Gastrocnemius medialis (tissue), 4 donors: ENCODE measurements around the gene GRM4. TPM values are rescaled to one million over a fixed set of nuclear protein-coding genes. Genes with fewer than 3 reads are reported as not detected.

Experiments used
- ATAC-seq, 2 donors: fragments of 150-250 bp; one replicate each; pipeline ENCODE4 v1.9.1; 2016
- DNase-seq, 2 donors: peaks; one replicate each; pipeline ENCODE4 v3.0.0-alpha.2; 2019
- H3K27ac ChIP-seq, 4 donors: fragments of 200-600 bp; sonication (generic); 1 replicate in 1 of 4; 2 replicates in 3 of 4; pipeline ENCODE4 v1.5.1; 2016 to 2018; ENCODE audit warnings: mild to moderate bottlenecking in 2 of 4, moderate library complexity in 1 of 4
- H3K27me3 ChIP-seq, 3 donors: fragments of 200-600 bp; sonication (generic) in 2 of 3; 1 replicate in 1 of 3; 2 replicates in 2 of 3; pipeline versions ENCODE4 v1.5.1 to v1.6.0; 2016 to 2019; ENCODE audit warnings: mild to moderate bottlenecking in 1 of 3, moderate library complexity in 1 of 3
- H3K36me3 ChIP-seq, 2 donors: fragments of 200-600 bp; sonication (generic) in 1 of 2; one replicate each; pipeline ENCODE4 v1.5.1; 2017 to 2018
- H3K4me1 ChIP-seq, 2 donors: fragments of 200-600 bp; sonication (generic) in 1 of 2; one replicate each; pipeline ENCODE4 v1.5.1; 2016 to 2017; ENCODE audit warnings: mild to moderate bottlenecking in 2 of 2
- H3K4me3 ChIP-seq, 4 donors: fragments of 200-600 bp; sonication (generic) in 3 of 4; 1 replicate in 1 of 4; 2 replicates in 3 of 4; pipeline ENCODE4 v1.5.1; 2016 to 2019; ENCODE audit warnings: mild to moderate bottlenecking in 2 of 4
- H3K9me3 ChIP-seq, 3 donors: fragments of 200-600 bp; sonication (generic) in 2 of 3; 1 replicate in 1 of 3; 2 replicates in 2 of 3; pipeline ENCODE4 v1.5.1; 2016 to 2019
- CTCF ChIP-seq, 5 experiments: fragments of 450-650 bp in 3 of 5; fragments of 200-600 bp in 2 of 5; sonication (generic) in 2 of 5; IDR thresholded peaks in 4 of 5; conservative IDR thresholded peaks in 1 of 5; 1 replicate in 4 of 5; 2 replicates in 1 of 5; pipeline ENCODE4 v1.5.1; 2016 to 2019; ENCODE audit warnings: antibody characterized with exemption in 5 of 5, mild to moderate bottlenecking in 3 of 5, moderate library complexity in 3 of 5
- POLR2A ChIP-seq, 2 donors: fragments of 450-650 bp; IDR thresholded peaks; one replicate each; pipeline ENCODE4 v1.6.1; 2017; ENCODE audit warnings: antibody characterized with exemption in 2 of 2, mild to moderate bottlenecking in 2 of 2, moderate library complexity in 2 of 2
- in situ Hi-C, 4 donors: fragments of 200-750 bp; cut with MboI; loops; one replicate each; pipeline versions ENCODE4 v1.15.0 to v1.8.0; 2017; ENCODE audit warnings: low sequenced_read_pairs in 4 of 4
- intact Hi-C: fragments of 100-400 bp; cut with DNase I; formaldehyde crosslinking; loops from one replicate; pipeline ENCODE4 v1.15.1; 2023; ENCODE audit warnings: low total_unique reads
- total RNA-seq, 4 donors: library from RNA; depleted of rRNA; stranded (reverse); fragments of >200 nt; gene quantifications; one replicate each; pipeline versions ENCODE4 v1.1.0 to v1.2.3, GENCODE V29; 2016

Gene GRM4
- total RNA-seq, 4 donors from 2014 or later, result 0.03 TPM; not detected in 3

GRCh38 chr6:34066218-34066571 is 79.7 kb downstream of the GRM4 start:
- H3K4me1 ChIP-seq, result peaks cover 0 to 5% of the 10 kb centered on the region in 2 donors
- intact Hi-C loops (no loop called here), in situ Hi-C loops (no loop called here)
- no peak for TF ChIP-seq CTCF (IDR thresholded peaks at IDR 0.05 in 4 of 5, conservative IDR thresholded peaks at IDR 0.05 in 1 of 5)
- TF ChIP-seq POLR2A (IDR thresholded peaks at IDR 0.05), result no peak
- no peak overlapping the region for H3K4me3 ChIP-seq
- H3K27ac ChIP-seq, result no peak overlapping the region
- ATAC-seq (no peak), DNase-seq (no peak)
- H3K27me3 ChIP-seq, result peaks cover 34 to 45% (median 35%) of the 10 kb centered on the region in 3 donors
- H3K9me3 ChIP-seq, result no peaks in the 10 kb centered on the region
- no peaks in the 10 kb centered on the region for H3K36me3 ChIP-seq

- intact Hi-C loops (no loop called here), in situ Hi-C loops (no loop called here)
- no peak for TF ChIP-seq CTCF (IDR thresholded peaks at IDR 0.05 in 4 of 5, conservative IDR thresholded peaks at IDR 0.05 in 1 of 5)
- no peaks in the 10 kb centered on the region for H3K9me3 ChIP-seq
- no peak for DNase-seq
- H3K27ac ChIP-seq, result no peak overlapping the region
- H3K4me3 ChIP-seq, result no peak overlapping the region
- H3K27me3 ChIP-seq, result peaks cover 34 to 45% (median 35%) of the 10 kb centered on the region in 3 donors
- no peaks in the 10 kb centered on the region for H3K36me3 ChIP-seq
- ATAC-seq, result no peak
- H3K4me1 ChIP-seq, result peaks cover 0 to 5% of the 10 kb centered on the region in 2 donors
These were observed 80.2 kb downstream of the GRM4 start for GRCh38 chr6:34065466-34066217.

- Histone ChIP-seq H3K36me3 (no peaks in the 10 kb centered on the region), H3K4me3 (no peak overlapping the region), H3K4me1 (peaks cover 0 to 5% of the 10 kb centered on the region in 2 donors), H3K27me3 (peaks cover 34 to 45% (median 35%) of the 10 kb centered on the region in 3 donors), H3K9me3 (no peaks in the 10 kb centered on the region), H3K27ac (no peak overlapping the region)
- in situ Hi-C loops (no loop called here), intact Hi-C loops (no loop called here)
- TF ChIP-seq CTCF (IDR thresholded peaks at IDR 0.05 in 4 of 5, conservative IDR thresholded peaks at IDR 0.05 in 1 of 5), result no peak
- no peak for TF ChIP-seq POLR2A (IDR thresholded peaks at IDR 0.05)
- no peak for DNase-seq
- ATAC-seq, result no peak
These were observed 81.2 kb downstream of the GRM4 start for GRCh38 chr6:34064675-34065074.

GRCh38 chr6:34063651-34064050 is 82.2 kb downstream of the GRM4 start:
- no peak for DNase-seq
- intact Hi-C loops, result no loop called here
- ATAC-seq, result no peak
- Histone ChIP-seq H3K4me3 (no peak overlapping the region), H3K4me1 (peaks cover 0 to 5% of the 10 kb centered on the region in 2 donors), H3K9me3 (no peaks in the 10 kb centered on the region), H3K27me3 (peaks cover 34 to 45% (median 35%) of the 10 kb centered on the region in 3 donors), H3K36me3 (no peaks in the 10 kb centered on the region), H3K27ac (no peak overlapping the region)
- in situ Hi-C loops, result no loop called here
- TF ChIP-seq CTCF (IDR thresholded peaks at IDR 0.05 in 4 of 5, conservative IDR thresholded peaks at IDR 0.05 in 1 of 5) (no peak), POLR2A (IDR thresholded peaks at IDR 0.05) (no peak)
